ENCODE results near the gene ARHGAP33.

GRCh38 chr19:35806597-35806996, 31.2 kb downstream of the ARHGAP33 start:
- no peak for TF ChIP-seq CTCF (IDR thresholded peaks at IDR 0.05)
- TF ChIP-seq CHD2 (IDR thresholded peaks at IDR 0.05; ENCODE audit: low read length, partially characterized antibody) = no peak
- TF ChIP-seq SMC3 (IDR thresholded peaks at IDR 0.05; ENCODE audit: low read depth, low read length) = no peak
- no peak for TF ChIP-seq SIN3A (IDR thresholded peaks at IDR 0.05; ENCODE audit: borderline replicate concordance, low read depth, low read length)
- no peak for TF ChIP-seq ZBTB33 (IDR thresholded peaks at IDR 0.05; ENCODE audit: borderline replicate concordance, low read depth)
- no peak for TF ChIP-seq POLR2AphosphoS5 (IDR thresholded peaks at IDR 0.05; ENCODE audit: low read depth, low read length)
- TF ChIP-seq TCF12 (IDR thresholded peaks at IDR 0.05) = no peak
